Gastroesophageal sphincter (tissue), 3 donors: Measurements from ENCODE around the gene NLRC3.

Source experiments
- CTCF ChIP-seq, 4 experiments: fragments of 200-600 bp in 2 of 4; fragments of 450-650 bp in 2 of 4; sonication (generic) in 1 of 4; IDR thresholded peaks; one replicate each; pipeline ENCODE4 v1.5.1; 2017 to 2019; ENCODE audit warnings: antibody characterized with exemption in 4 of 4, mild to moderate bottlenecking in 2 of 4, moderate library complexity in 2 of 4
- EP300 ChIP-seq: sonication (generic); formaldehyde crosslinking; IDR thresholded peaks from one replicate; pipeline ENCODE4 v1.6.1; 2017; ENCODE audit warnings: antibody characterized with exemption, mild to moderate bottlenecking
- POLR2AphosphoS5 ChIP-seq: sonication (generic); formaldehyde crosslinking; IDR thresholded peaks from one replicate; pipeline ENCODE4 v1.6.1; 2017; ENCODE audit warnings: antibody characterized with exemption

GRCh38 chr16:3519581-3519980 is 57.6 kb downstream of the NLRC3 start:
- TF ChIP-seq CTCF (IDR thresholded peaks at IDR 0.05) (no peak), EP300 (no peak), POLR2AphosphoS5 (no peak)
